Measurements from ENCODE around the gene ATP8A2.
"Not testable (repeated sequence)": the region's sequence is repeated elsewhere in the genome, so short reads cannot be mapped to it uniquely, and the experiment has no call there.

ATP8A2 gene

DNA sequence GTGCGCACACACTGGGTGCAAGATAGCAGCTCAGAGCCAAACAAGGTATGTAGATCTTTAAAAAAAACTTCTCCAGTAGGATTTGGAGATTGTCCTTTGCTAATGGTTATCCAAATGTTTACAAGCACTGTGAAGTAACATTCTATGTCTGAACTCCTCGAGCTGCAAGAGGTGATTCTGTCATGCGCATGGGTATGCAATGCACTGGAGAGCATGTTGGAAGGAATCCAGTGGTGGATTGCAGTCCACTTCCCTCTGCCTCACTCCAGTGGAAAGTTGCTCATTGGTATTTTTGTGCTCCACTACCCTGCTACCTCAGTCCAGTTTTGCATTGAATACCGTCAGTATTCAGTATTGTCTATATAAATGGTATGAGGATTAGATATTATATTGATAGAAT lies 132.1 kb downstream of the ATP8A2 start:
- Histone ChIP-seq H3K9me3 (ENCODE audit: control insufficient read depth, insufficient read depth, low read length) (no peaks in the 10 kb centered on the region), H3K36me3 (ENCODE audit: control insufficient read depth, insufficient read depth, low read length) (no peaks in the 10 kb centered on the region), H3K4me1 (ENCODE audit: control insufficient read depth, insufficient read depth, low read length) (no peaks in the 10 kb centered on the region), H3K27me3 (ENCODE audit: control insufficient read depth, insufficient read depth, low read length) (no peaks in the 10 kb centered on the region), H3K4me3 (ENCODE audit: low read depth, low read length) (no peak overlapping the region), H3K9ac (ENCODE audit: low read depth, low read length) (no peak overlapping the region)

GRCh38 chr13:25507841-25508240 lies 136.1 kb downstream of the ATP8A2 start:
- Histone ChIP-seq H3K9me3 (ENCODE audit: control insufficient read depth, insufficient read depth, low read length) (no peaks in the 10 kb centered on the region), H3K36me3 (ENCODE audit: control insufficient read depth, insufficient read depth, low read length) (no peaks in the 10 kb centered on the region), H3K27me3 (ENCODE audit: control insufficient read depth, insufficient read depth, low read length) (no peaks in the 10 kb centered on the region), H3K4me3 (ENCODE audit: low read depth, low read length) (no peak overlapping the region), H3K9ac (ENCODE audit: low read depth, low read length) (no peak overlapping the region), H3K4me1 (ENCODE audit: control insufficient read depth, insufficient read depth, low read length) (no peaks in the 10 kb centered on the region)

DNA sequence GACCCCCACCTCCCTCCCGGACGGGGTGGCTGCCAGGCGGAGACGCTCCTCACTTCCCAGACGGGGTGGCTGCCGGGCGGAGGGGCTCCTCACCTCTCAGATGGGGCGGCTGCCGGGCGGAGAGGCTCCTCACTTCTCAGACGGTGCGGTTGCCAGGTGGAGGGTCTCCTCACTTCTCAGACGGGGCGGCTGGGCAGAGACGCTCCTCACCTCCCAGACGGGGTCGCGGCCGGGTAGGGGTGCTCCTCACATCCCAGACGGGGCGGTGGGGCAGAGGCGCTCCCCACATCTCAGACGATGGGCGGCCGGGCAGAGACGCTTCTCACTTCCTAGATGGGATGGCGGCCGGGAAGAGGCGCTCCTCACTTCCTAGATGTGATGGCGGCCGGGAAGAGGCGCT lies 141.3 kb downstream of the ATP8A2 start:
- not testable (repeated sequence) for H3K9me3 ChIP-seq (ENCODE audit: control insufficient read depth, insufficient read depth, low read length); H3K9ac ChIP-seq (ENCODE audit: low read depth, low read length)

DNA sequence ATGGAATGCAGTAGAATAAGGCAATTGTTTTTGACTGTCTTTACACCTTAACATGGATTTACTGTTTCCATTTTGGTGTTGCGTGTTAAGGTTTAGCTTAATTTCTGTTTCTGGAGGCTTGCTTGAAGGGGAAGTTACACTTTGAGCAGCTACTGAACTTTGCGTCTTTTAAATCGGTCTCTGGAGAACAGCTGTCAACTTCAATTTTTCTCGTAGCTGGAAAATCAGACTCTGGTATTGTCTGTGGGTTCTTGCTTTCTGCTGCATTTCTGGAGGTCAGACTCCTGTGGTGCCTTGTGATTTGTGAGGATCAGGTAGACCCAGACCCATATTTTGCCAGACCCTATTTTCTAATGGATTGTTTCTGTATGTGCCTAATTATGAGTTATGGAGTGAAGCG lies 146.7 kb downstream of the ATP8A2 start:
- H3K4me3 ChIP-seq (ENCODE audit: low read depth, low read length): no peak overlapping the region
- H3K36me3 ChIP-seq (ENCODE audit: control insufficient read depth, insufficient read depth, low read length): no peaks in the 10 kb centered on the region
- no peaks in the 10 kb centered on the region for H3K4me1 ChIP-seq (ENCODE audit: control insufficient read depth, insufficient read depth, low read length)
- H3K27me3 ChIP-seq (ENCODE audit: control insufficient read depth, insufficient read depth, low read length): no peaks in the 10 kb centered on the region
- no peaks in the 10 kb centered on the region for H3K9me3 ChIP-seq (ENCODE audit: control insufficient read depth, insufficient read depth, low read length)
- H3K9ac ChIP-seq (ENCODE audit: low read depth, low read length): no peak overlapping the region

More for the DNA sequence above, 141.3 kb downstream of the ATP8A2 start:
- not testable (repeated sequence) for H3K27me3 ChIP-seq (ENCODE audit: control insufficient read depth, insufficient read depth, low read length); H3K36me3 ChIP-seq (ENCODE audit: control insufficient read depth, insufficient read depth, low read length); H3K4me1 ChIP-seq (ENCODE audit: control insufficient read depth, insufficient read depth, low read length); H3K4me3 ChIP-seq (ENCODE audit: low read depth, low read length)

DNA sequence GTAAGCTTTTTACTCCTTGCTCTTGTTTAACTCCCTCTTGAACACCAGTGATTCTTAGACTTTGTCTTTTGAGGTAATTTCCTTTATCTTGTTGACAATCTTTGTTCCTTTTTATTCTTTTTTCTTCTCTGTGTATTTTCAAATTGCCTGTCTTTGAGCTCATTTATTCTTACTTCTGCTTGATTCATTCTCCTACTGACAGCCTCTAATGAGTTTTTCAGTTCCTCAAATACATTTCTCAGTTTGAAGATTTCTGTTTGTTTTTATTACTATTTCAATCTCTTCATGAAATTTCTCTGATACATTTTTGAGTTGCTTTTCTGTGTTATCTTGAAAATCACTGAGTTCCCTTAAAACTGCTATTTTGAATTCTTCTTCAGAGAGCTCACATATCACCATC lies 154.1 kb downstream of the ATP8A2 start:
- Histone ChIP-seq H3K9ac (ENCODE audit: low read depth, low read length) (no peak overlapping the region), H3K4me3 (ENCODE audit: low read depth, low read length) (no peak overlapping the region), H3K9me3 (ENCODE audit: control insufficient read depth, insufficient read depth, low read length) (no peaks in the 10 kb centered on the region), H3K27me3 (ENCODE audit: control insufficient read depth, insufficient read depth, low read length) (no peaks in the 10 kb centered on the region), H3K36me3 (ENCODE audit: control insufficient read depth, insufficient read depth, low read length) (no peaks in the 10 kb centered on the region), H3K4me1 (ENCODE audit: control insufficient read depth, insufficient read depth, low read length) (no peaks in the 10 kb centered on the region)

GRCh38 chr13:25528266-25528665 lies 156.5 kb downstream of the ATP8A2 start:
- H3K9me3 ChIP-seq (ENCODE audit: control insufficient read depth, insufficient read depth, low read length): no peaks in the 10 kb centered on the region
- no peaks in the 10 kb centered on the region for H3K27me3 ChIP-seq (ENCODE audit: control insufficient read depth, insufficient read depth, low read length)
- H3K9ac ChIP-seq (ENCODE audit: low read depth, low read length): no peak overlapping the region
- H3K4me1 ChIP-seq (ENCODE audit: control insufficient read depth, insufficient read depth, low read length): no peaks in the 10 kb centered on the region
- no peak overlapping the region for H3K4me3 ChIP-seq (ENCODE audit: low read depth, low read length)
- H3K36me3 ChIP-seq (ENCODE audit: control insufficient read depth, insufficient read depth, low read length): no peaks in the 10 kb centered on the region

DNA sequence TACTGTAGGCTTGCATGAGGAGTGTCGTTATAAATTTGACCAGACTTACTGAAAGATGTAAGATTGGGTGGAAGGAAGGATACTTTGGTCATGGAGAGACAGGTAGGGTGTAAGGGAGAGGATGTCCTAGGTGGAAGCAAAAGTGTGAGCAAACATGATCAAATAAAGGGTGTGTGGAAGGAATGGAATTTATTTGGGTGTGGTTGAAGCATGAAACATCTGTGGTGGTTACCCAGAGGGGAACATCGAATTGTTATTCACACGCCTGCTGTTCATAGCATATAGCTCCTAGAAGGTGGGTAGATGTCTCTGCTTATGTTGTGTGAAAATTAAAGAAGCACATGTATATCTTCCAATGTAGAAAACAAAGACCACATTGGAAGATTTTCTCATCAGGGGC lies 157.7 kb downstream of the ATP8A2 start:
- H3K4me1 ChIP-seq (ENCODE audit: control insufficient read depth, insufficient read depth, low read length): no peaks in the 10 kb centered on the region
- no peaks in the 10 kb centered on the region for H3K9me3 ChIP-seq (ENCODE audit: control insufficient read depth, insufficient read depth, low read length)
- no peaks in the 10 kb centered on the region for H3K27me3 ChIP-seq (ENCODE audit: control insufficient read depth, insufficient read depth, low read length)
- H3K4me3 ChIP-seq (ENCODE audit: low read depth, low read length): no peak overlapping the region
- H3K9ac ChIP-seq (ENCODE audit: low read depth, low read length): no peak overlapping the region
- no peaks in the 10 kb centered on the region for H3K36me3 ChIP-seq (ENCODE audit: control insufficient read depth, insufficient read depth, low read length)

GRCh38 chr13:25538276-25538675 lies 166.5 kb downstream of the ATP8A2 start:
- Histone ChIP-seq H3K36me3 (ENCODE audit: control insufficient read depth, insufficient read depth, low read length) (no peaks in the 10 kb centered on the region), H3K9me3 (ENCODE audit: control insufficient read depth, insufficient read depth, low read length) (no peaks in the 10 kb centered on the region), H3K4me3 (ENCODE audit: low read depth, low read length) (no peak overlapping the region), H3K27me3 (ENCODE audit: control insufficient read depth, insufficient read depth, low read length) (no peaks in the 10 kb centered on the region), H3K9ac (ENCODE audit: low read depth, low read length) (no peak overlapping the region), H3K4me1 (ENCODE audit: control insufficient read depth, insufficient read depth, low read length) (no peaks in the 10 kb centered on the region)

- Histone ChIP-seq H3K9ac (ENCODE audit: low read depth, low read length) (no peak overlapping the region), H3K4me1 (ENCODE audit: control insufficient read depth, insufficient read depth, low read length) (no peaks in the 10 kb centered on the region), H3K4me3 (ENCODE audit: low read depth, low read length) (no peak overlapping the region), H3K36me3 (ENCODE audit: control insufficient read depth, insufficient read depth, low read length) (no peaks in the 10 kb centered on the region), H3K9me3 (ENCODE audit: control insufficient read depth, insufficient read depth, low read length) (no peaks in the 10 kb centered on the region), H3K27me3 (ENCODE audit: control insufficient read depth, insufficient read depth, low read length) (no peaks in the 10 kb centered on the region)
Measured at GRCh38 chr13:25541434-25542123, 169.8 kb downstream of the ATP8A2 start.

GRCh38 chr13:25548991-25549390 lies 177.2 kb downstream of the ATP8A2 start:
- not testable (repeated sequence) for H3K4me3 ChIP-seq (ENCODE audit: low read depth, low read length); H3K4me1 ChIP-seq (ENCODE audit: control insufficient read depth, insufficient read depth, low read length); H3K36me3 ChIP-seq (ENCODE audit: control insufficient read depth, insufficient read depth, low read length); H3K9ac ChIP-seq (ENCODE audit: low read depth, low read length); H3K9me3 ChIP-seq (ENCODE audit: control insufficient read depth, insufficient read depth, low read length); H3K27me3 ChIP-seq (ENCODE audit: control insufficient read depth, insufficient read depth, low read length)

DNA sequence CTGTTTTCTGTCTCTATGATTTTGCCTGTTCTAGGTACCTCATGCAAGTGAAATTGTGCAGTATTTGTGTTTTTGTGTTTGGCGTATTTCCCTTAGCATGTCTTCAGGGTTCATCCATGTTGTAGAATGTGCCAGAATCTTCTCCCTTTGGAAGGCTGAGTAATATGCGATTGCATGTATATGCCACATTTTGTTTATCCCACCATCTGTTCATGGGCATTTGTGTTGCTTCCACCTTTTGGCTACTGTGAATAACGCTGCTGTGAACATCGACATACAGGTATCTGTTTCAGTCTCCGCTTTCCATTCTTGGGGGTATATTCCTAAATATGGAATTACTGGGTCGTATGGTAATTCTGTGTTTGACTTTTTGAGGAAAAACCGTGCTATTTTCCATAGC lies 190.0 kb downstream of the ATP8A2 start:
- H3K4me3 ChIP-seq (ENCODE audit: low read depth, low read length): no peak overlapping the region
- no peaks in the 10 kb centered on the region for H3K4me1 ChIP-seq (ENCODE audit: control insufficient read depth, insufficient read depth, low read length)
- no peaks in the 10 kb centered on the region for H3K27me3 ChIP-seq (ENCODE audit: control insufficient read depth, insufficient read depth, low read length)
- no peaks in the 10 kb centered on the region for H3K9me3 ChIP-seq (ENCODE audit: control insufficient read depth, insufficient read depth, low read length)
- H3K36me3 ChIP-seq (ENCODE audit: control insufficient read depth, insufficient read depth, low read length): no peaks in the 10 kb centered on the region
- no peak overlapping the region for H3K9ac ChIP-seq (ENCODE audit: low read depth, low read length)

GRCh38 chr13:25570185-25570584 lies 198.4 kb downstream of the ATP8A2 start:
- Histone ChIP-seq H3K4me3 (ENCODE audit: low read depth, low read length) (no peak overlapping the region), H3K27me3 (ENCODE audit: control insufficient read depth, insufficient read depth, low read length) (no peaks in the 10 kb centered on the region), H3K9ac (ENCODE audit: low read depth, low read length) (no peak overlapping the region), H3K4me1 (ENCODE audit: control insufficient read depth, insufficient read depth, low read length) (no peaks in the 10 kb centered on the region), H3K36me3 (ENCODE audit: control insufficient read depth, insufficient read depth, low read length) (no peaks in the 10 kb centered on the region), H3K9me3 (ENCODE audit: control insufficient read depth, insufficient read depth, low read length) (no peaks in the 10 kb centered on the region)

All from iPS-15b (cell line).